HepG2 (cell line): ENCODE results near the gene CCDC106. TPM values are rescaled to one million over a fixed set of nuclear protein-coding genes. Genes with fewer than 3 reads are reported as not detected.

Source experiments
- ATAC-seq: fragments of 200-7000 bp; cut with Tn5 transposase; 3 replicates; pipeline ENCODE4 v1.9.1; 2020; ENCODE audit warnings: mild to moderate bottlenecking, moderate library complexity
- BruUV-seq: library from RNA; stranded (reverse); fragments of 400-500 nt; replicated peaks from 2 replicates; lab custom pipeline; 2021; lab: Mats Ljungman, UMichigan
- CTCF ChIA-PET: fragments of 300-600 bp; formaldehyde crosslinking; extraction: SDS; loops from one replicate; lab custom pipeline; 2021; ENCODE audit warnings: low total read pairs, inconsistent platforms, low intra/inter-chr PET ratio; lab: Yijun Ruan, JAX
- POLR2A ChIA-PET: fragments of 350-600 bp; sonication (Branson Sonifier 250); formaldehyde crosslinking; loops from one replicate; lab custom pipeline; 2020; ENCODE audit warnings: antibody characterized with exemption, inconsistent platforms; lab: Yijun Ruan, JAX
- DNase-seq: peaks from one replicate; pipeline ENCODE4 v3.0.0-alpha.2; 2015; ENCODE audit warnings: low spot score
- FAIRE-seq: peaks from 3 replicates; lab custom pipeline; 2011; peaks lifted over from hg19 to GRCh38; lab: Jason Lieb, UNC
- H2AFZ ChIP-seq: one replicate; pipeline ENCODE4 v1.6.1; 2011; ENCODE audit warnings: low read length, inconsistent platforms
- H3K27ac ChIP-seq: fragments of 300-600 bp; 3 replicates; pipeline ENCODE4 v1.8.0; 2011; ENCODE audit warnings: mixed run types, mild to moderate bottlenecking, mixed read lengths, low read length, inconsistent platforms; ENCODE audit not compliant: insufficient read depth; ENCODE audit errors: extremely low read length
- H3K27me3 ChIP-seq, 2 experiments: fragments of 200-600 bp in 1 of 2; 2 replicates in 1 of 2; 3 replicates in 1 of 2; pipeline versions ENCODE4 v1.6.0 to v1.8.0; 2011; ENCODE audit warnings: low read length in 2 of 2, mild to moderate bottlenecking in 2 of 2, moderate library complexity in 2 of 2, inconsistent platforms in 1 of 2; ENCODE audit not compliant: insufficient read depth in 2 of 2, control insufficient read depth in 1 of 2
- H3K36me3 ChIP-seq, 2 experiments: fragments of 200-600 bp in 1 of 2; replicated peaks in 1 of 2; 2 replicates in 1 of 2; 3 replicates in 1 of 2; pipeline versions ENCODE4 v1.5.1 to v1.8.0; 2011; ENCODE audit warnings: low read length in 2 of 2, inconsistent platforms in 1 of 2; ENCODE audit not compliant: insufficient read depth in 2 of 2, control insufficient read depth in 1 of 2
- H3K4me1 ChIP-seq: 2 replicates; pipeline ENCODE4 v1.5.1; 2012; ENCODE audit warnings: low read length, inconsistent platforms; ENCODE audit not compliant: insufficient read depth
- H3K4me2 ChIP-seq: 2 replicates; pipeline ENCODE4 v1.6.0; 2011; ENCODE audit warnings: low read depth, low read length, inconsistent platforms
- H3K4me3 ChIP-seq, 3 experiments: fragments of 200-600 bp in 1 of 3; sonication (generic), shearing (Covaris generic) in 1 of 3; replicated peaks in 1 of 3; 2 replicates each; pipeline ENCODE4 v1.5.1; 2011 to 2016; ENCODE audit warnings: low read length in 3 of 3, inconsistent platforms in 2 of 3, low read depth in 2 of 3, mild to moderate bottlenecking in 2 of 3, control low read depth in 1 of 3, mixed read lengths in 1 of 3; ENCODE audit not compliant: insufficient read depth in 1 of 3
- H3K79me2 ChIP-seq: one replicate; pipeline ENCODE4 v1.6.1; 2011; ENCODE audit warnings: low read length, inconsistent platforms; ENCODE audit not compliant: insufficient read depth
- H3K9ac ChIP-seq: 2 replicates; pipeline ENCODE4 v1.6.0; 2011; ENCODE audit warnings: mild to moderate bottlenecking, low read depth, low read length, inconsistent platforms; ENCODE audit not compliant: insufficient read depth
- H3K9me3 ChIP-seq: 2 replicates; pipeline ENCODE4 v1.5.1; 2012; ENCODE audit warnings: mild to moderate bottlenecking, low read length
- H4K20me1 ChIP-seq: 2 replicates; pipeline ENCODE4 v1.6.0; 2011; ENCODE audit warnings: inconsistent platforms, mild to moderate bottlenecking, low read length, moderate library complexity; ENCODE audit not compliant: insufficient read depth
- ARID5B ChIP-seq: IDR thresholded peaks from 2 replicates; pipeline ENCODE4 v1.4.0; 2020; ENCODE audit warnings: mild to moderate bottlenecking, missing genetic modification reagents
- FOSL2 ChIP-seq: sonication (generic); formaldehyde crosslinking; IDR thresholded peaks from 2 replicates; pipeline ENCODE4 v1.4.0; 2020; ENCODE audit warnings: missing genetic modification reagents
- IKZF4 ChIP-seq: sonication (generic); formaldehyde crosslinking; IDR thresholded peaks from 2 replicates; pipeline ENCODE4 v1.5.1; 2020; ENCODE audit warnings: borderline replicate concordance, mild to moderate bottlenecking, low read depth, missing genetic modification reagents; ENCODE audit errors: not compliant biosample characterization
- MYC ChIP-seq: sonication (generic); formaldehyde crosslinking; IDR thresholded peaks from 2 replicates; pipeline ENCODE4 v1.9.0; 2021; ENCODE audit warnings: missing genetic modification reagents, borderline replicate concordance
- NFIB ChIP-seq: sonication (generic); formaldehyde crosslinking; IDR thresholded peaks from 2 replicates; pipeline ENCODE4 v1.9.0; 2021; ENCODE audit warnings: missing genetic modification reagents, mild to moderate bottlenecking, borderline replicate concordance
- NFRKB ChIP-seq: fragments of 450-650 bp; IDR thresholded peaks from 2 replicates; pipeline ENCODE4 v1.6.1; 2017
- REL ChIP-seq: sonication (generic); formaldehyde crosslinking; conservative IDR thresholded peaks from 2 replicates; pipeline ENCODE4 v1.8.0; 2022; ENCODE audit warnings: mild to moderate bottlenecking, missing genetic modification reagents, moderate library complexity
- TBL1XR1 ChIP-seq: fragments of 150-350 bp; IDR thresholded peaks from 2 replicates; pipeline ENCODE4 v1.6.1; 2014; ENCODE audit warnings: borderline replicate concordance, low read length; ENCODE audit not compliant: partially characterized antibody
- THAP11 ChIP-seq: IDR thresholded peaks from 2 replicates; pipeline ENCODE4 v1.6.1; 2016; ENCODE audit warnings: missing biosample characterization, missing genetic modification reagents
- ZFP91 ChIP-seq: sonication (generic); formaldehyde crosslinking; IDR thresholded peaks from 2 replicates; pipeline ENCODE4 v1.9.0; 2022; ENCODE audit warnings: missing genetic modification reagents, mild to moderate bottlenecking, borderline replicate concordance
- ZNF281 ChIP-seq: sonication (generic); formaldehyde crosslinking; IDR thresholded peaks from 2 replicates; pipeline ENCODE4 v1.4.0; 2020; ENCODE audit warnings: missing genetic modification reagents, borderline replicate concordance
- ZNF850 ChIP-seq: sonication (generic); formaldehyde crosslinking; conservative IDR thresholded peaks from 2 replicates; pipeline ENCODE4 v1.9.0; 2021; ENCODE audit warnings: mild to moderate bottlenecking, missing genetic modification reagents
- WGBS: methylation state at CpG from one replicate; pipeline ENCODE4 v1.1.6; 2017; ENCODE audit warnings: low lambda C conversion rate; 5-methylcytosine and 5-hydroxymethylcytosine counted together
- in situ Hi-C: cut with HindIII; loops from 2 replicates; pipeline ENCODE4 v1.10.0; 2017; ENCODE audit warnings: low pct_unique_long_range_greater_than_20kb; ENCODE audit not compliant: extremely low pct_ligation_motif_present
- intact Hi-C: fragments of 100-400 bp; cut with micrococcal nuclease; formaldehyde crosslinking; loops from one replicate; pipeline ENCODE4 v1.10.0; 2022; ENCODE audit not compliant: unreplicated experiment
- polyA plus RNA-seq, 8 experiments: library from polyadenylated mRNA; depleted of rRNA in 3 of 8; stranded (reverse) in 7 of 8; unstranded in 1 of 8; fragments of >200 nt; fragmentation: Illumina TruSeq in 4 of 8; extraction: Trizol in 4 of 8; gene quantifications; 2 replicates each; pipeline versions ENCODE4 v1.2.1 to v1.2.3, GENCODE V29; 2011 to 2016; ENCODE audit warnings: low read depth in 4 of 8, missing spikeins in 1 of 8, mixed read lengths in 1 of 8; ENCODE audit not compliant: insufficient read depth in 1 of 8
- total RNA-seq, 5 experiments: library from RNA; depleted of rRNA; stranded (reverse); fragments of >200 nt; fragmentation: Illumina TruSeq; extraction: Trizol; gene quantifications; 2 replicates each; pipeline ENCODE4 v1.2.3, GENCODE V29; 2016; ENCODE audit warnings: low read depth in 1 of 5
- TF ChIP-seq, protein P1 (sequence below): sonication (generic); formaldehyde crosslinking; IDR thresholded peaks from 2 replicates; pipeline ENCODE4 v1.4.0; 2020; ENCODE audit warnings: mild to moderate bottlenecking, missing genetic modification reagents

The CCDC106 gene
- total and polyA plus RNA-seq, 2 of the 13 experiments (the other 11 are each of a cell fraction or from before 2014, with no cell fraction given) = 4.7 to 8.8 TPM

DNA sequence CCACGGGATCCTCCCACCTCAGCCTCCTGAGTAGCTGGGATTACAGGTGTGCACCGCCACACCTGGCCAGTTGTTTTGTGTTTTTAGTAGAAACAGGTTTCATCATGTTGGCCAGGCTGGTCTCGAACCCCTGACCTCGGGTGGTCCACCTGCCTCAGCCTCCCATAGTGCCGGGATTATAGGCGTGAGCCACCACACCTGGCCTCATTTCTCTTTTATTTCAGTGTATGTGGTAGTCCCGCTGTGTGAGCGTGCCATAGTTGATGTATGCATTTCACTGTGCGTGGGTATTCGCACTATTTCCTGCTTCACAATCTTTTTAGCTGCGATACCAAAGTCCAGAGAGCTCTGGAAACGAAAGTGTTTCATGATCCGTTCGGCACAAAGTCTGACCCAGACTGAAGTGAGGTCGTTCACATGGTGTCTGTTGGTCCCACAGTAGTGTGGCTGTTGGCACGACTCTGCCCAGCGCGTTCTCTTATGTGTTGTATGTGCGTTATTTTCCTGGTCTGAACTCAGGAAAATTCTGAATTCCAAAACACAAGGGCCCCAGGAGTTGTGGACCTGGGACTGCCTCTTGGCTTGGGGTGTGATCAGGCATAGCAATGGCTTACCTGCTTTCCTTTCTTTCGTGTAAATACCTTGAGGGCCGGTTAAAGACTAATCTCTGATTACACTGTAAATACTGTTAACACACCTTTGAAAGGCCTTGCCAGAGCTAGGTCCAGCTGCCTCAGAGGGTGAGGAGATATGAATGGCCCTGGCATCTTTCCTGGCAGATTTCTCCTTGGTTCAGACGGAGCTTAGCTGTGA lies 35.6 kb downstream of the CCDC106 start:
- 9% methylated on average over 17 of the region's 22 CpGs for WGBS
- Histone ChIP-seq H4K20me1 (no peaks in the 10 kb centered on the region), H3K27me3 (no peaks in the 10 kb centered on the region), H3K4me1 (peaks cover 74% of the 10 kb centered on the region), H2AFZ (no peak overlapping the region), H3K4me3 (peak overlapping the region; percentile 30 to 61 (median 35)), H3K4me2 (peak overlapping the region; percentile 67), H3K9ac (peak overlapping the region; percentile 66), H3K36me3 (peaks cover 25 to 63% of the 10 kb centered on the region in 2 experiments), H3K27ac (peak overlapping the region; percentile 89), H3K79me2 (peaks cover 45% of the 10 kb centered on the region), H3K9me3 (no peaks in the 10 kb centered on the region)
- peak; percentile 90 for DNase-seq
- peak; percentile 94 for ATAC-seq
- TSS peak; percentile 67 for BruUV-seq
- ChIA-PET POLR2A (interaction anchor here (0.8 to 2.7 kb wide), 10 partner anchors 9 to 459 kb away, joined by 3 to 27 read pairs (median 4); partner anchors contain the start of genes EPN1 and U2AF2), CTCF (no interaction called here)
- peak; percentile 93 for FAIRE-seq
- in situ Hi-C loops (no loop called here), intact Hi-C loops (no loop called here)
- TF ChIP-seq, protein P1, sequence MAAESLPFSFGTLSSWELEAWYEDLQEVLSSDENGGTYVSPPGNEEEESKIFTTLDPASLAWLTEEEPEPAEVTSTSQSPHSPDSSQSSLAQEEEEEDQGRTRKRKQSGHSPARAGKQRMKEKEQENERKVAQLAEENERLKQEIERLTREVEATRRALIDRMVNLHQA (CRISPR knock-in tag) = no peak
- peak; percentile 48 for TF ChIP-seq ZFP91 (CRISPR knock-in tag)
- peak; percentile 43; the same call in 1 of the 2 replicates for TF ChIP-seq THAP11
- peak; percentile 5; the same call in 1 of the 2 replicates for TF ChIP-seq ZNF281 (CRISPR knock-in tag)
- peak; percentile 83; the same call in 1 of the 2 replicates for TF ChIP-seq MYC (CRISPR knock-in tag)
- TF ChIP-seq NFIB (CRISPR knock-in tag) = no peak
- no peak for TF ChIP-seq NFRKB
- TF ChIP-seq IKZF4 (CRISPR knock-in tag) = peak; percentile 28
- no peak for TF ChIP-seq ZNF850 (CRISPR knock-in tag)
- TF ChIP-seq TBL1XR1 = no peak
- TF ChIP-seq FOSL2 (CRISPR knock-in tag) = peak; percentile 12; the same call in 1 of the 2 replicates
- peak; percentile 62; the same call in 1 of the 2 replicates for TF ChIP-seq ARID5B (CRISPR knock-in tag)
- no peak for TF ChIP-seq REL (CRISPR knock-in tag)
